SIG-M5 treated with dmso at 0.1 percent for 504 hours (cell line): ENCODE measurements around the gene NOX3.
A peak's percentile ranks its signal among the peaks of the same experiment; 100 is the strongest.
"Not testable (repeated sequence)": the region's sequence is repeated elsewhere in the genome, so short reads cannot be mapped to it uniquely, and the experiment has no call there.

Experiments
- DNase-seq: peaks from one replicate; lab custom pipeline; 2025; ENCODE audit not compliant: unreplicated experiment; lab: John Stamatoyannopoulos, UW

NOX3 gene

GRCh38 chr6:155455766-155456165 lies at the start of gene NOX3:
Gene NOX3, minus strand, starts transcription at chr6:155455839. Its CDS starts 39 bp downstream, at chr6:155455800.
- no peak for DNase-seq

- no peak for DNase-seq
Measured at GRCh38 chr6:155504848-155505607, 49.4 kb upstream of the NOX3 start.

DNA sequence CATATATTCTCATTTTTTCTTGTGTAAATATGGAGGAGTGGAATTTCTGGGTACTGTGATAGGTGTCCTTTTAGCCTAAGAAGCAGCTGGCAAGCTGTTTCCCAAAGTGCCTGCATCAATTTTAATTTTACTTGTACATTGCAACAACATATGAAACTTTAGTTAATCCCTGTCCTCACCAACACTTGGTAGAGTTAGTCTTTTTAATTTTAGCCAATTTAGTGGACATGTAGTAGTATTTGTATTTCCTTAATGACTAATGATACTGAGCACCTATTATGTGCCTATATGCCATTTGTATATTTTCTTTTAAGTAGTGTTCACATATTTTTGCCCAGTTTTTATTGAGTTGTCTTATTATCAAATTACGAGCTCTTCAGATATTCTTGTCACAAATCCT lies 46.8 kb upstream of the NOX3 start:
- no peak for DNase-seq

DNA sequence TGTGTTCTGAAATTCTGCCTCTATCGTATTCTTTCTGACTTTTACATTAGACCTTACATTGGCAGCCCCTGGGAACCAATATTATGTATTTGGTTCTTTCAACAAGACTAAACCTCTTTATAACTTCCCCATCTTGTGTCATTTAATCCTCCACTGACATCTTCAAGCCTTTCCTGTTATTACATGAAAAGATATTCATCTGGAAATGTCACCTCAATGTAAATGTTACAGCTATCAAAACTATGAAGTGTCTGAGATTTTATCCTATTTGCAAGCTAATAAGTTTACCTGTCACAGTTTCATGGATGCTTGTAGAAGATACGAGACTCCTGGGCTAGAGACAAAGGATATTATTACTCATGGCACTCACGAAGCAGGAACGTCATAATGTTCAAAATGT lies 43.9 kb upstream of the NOX3 start:
- DNase-seq: no peak

DNA sequence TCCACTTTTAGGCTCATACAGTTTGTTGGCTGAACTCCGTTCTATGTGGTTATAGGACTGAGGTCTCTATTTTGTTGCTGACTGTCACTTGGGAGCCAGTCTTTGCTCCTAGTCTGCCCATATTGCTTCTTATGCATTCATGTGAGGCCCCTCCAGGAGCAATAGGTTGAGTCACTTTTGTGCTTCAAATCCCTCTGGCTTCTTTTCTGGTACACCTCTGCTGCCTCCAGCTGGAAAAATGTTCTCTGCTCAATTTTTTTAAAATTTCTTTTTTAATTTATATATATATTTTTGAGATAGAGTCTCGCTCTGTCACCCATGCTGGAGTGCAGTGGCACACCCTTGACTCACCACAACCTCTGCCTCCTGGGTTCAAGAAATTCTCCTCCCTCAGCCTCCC lies 42.7 kb upstream of the NOX3 start:
- DNase-seq: no peak

- no peak for DNase-seq
Measured at GRCh38 chr6:155497273-155497672, 41.6 kb upstream of the NOX3 start.

DNA sequence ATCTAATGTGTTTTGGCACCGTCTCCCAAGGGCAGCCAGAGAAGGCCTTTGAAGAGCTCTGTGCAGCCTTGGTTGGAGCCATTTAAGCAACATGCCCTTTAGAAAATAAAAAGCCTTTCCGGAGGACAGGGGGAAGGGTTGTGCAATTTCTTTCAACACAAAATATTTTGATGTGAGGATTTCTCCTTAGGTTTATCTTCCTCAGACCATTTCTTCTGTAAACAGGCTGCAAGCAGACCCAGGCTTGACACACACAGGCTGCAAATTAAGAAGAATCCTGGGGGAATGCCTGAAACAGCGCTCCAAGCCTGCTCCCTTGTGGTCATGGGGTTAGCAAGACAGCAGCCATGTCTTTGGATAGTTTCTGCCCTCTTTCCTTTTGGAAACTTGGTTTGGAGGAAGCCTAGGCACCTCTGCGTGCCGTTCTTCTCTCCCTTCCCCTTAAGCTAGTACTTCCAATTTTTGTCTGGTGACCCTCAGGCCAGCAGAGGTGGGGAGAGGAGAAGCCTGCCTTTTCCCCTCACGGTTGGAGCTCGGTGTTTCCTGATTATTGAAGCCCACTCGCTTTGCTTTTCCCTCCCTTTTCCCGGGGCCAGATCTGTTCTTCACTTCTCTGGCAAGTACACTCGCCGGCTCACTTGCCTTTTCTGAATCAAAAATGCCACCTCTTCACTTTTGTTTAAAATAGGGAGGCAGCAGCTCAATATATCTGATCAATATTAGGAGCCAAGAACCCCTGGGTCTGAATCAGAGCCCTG lies 39.6 kb upstream of the NOX3 start:
- DNase-seq: no peak

- peak; percentile 11 for DNase-seq
Measured at GRCh38 chr6:155493694-155494143, 38.1 kb upstream of the NOX3 start.

GRCh38 chr6:155493026-155493693 lies 37.5 kb upstream of the NOX3 start:
- DNase-seq: no peak

GRCh38 chr6:155492061-155492735 lies 36.6 kb upstream of the NOX3 start:
- no peak for DNase-seq

DNA sequence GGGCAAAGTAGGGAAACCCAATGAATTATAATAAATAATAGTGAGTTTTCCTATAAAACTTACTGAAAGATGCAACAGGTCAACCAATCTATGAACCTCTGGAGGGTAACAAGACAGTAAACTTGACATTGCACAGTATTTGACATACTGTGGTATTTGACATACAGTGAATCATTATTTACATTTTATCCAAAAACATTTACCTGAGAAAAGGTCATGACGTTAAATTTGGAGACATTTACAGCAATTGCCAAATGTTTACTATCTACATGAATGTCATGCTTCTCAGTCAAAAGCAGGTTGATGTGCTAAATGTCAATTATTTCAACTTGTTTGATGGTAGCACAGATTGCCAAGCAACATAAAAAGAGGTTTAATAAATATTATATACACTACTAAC lies 35.8 kb upstream of the NOX3 start:
- no peak for DNase-seq

- DNase-seq: not testable (repeated sequence)
Measured at GRCh38 chr6:155488197-155488596, 32.6 kb upstream of the NOX3 start.

GRCh38 chr6:155487371-155488130 lies 31.9 kb upstream of the NOX3 start:
- DNase-seq: no peak

DNA sequence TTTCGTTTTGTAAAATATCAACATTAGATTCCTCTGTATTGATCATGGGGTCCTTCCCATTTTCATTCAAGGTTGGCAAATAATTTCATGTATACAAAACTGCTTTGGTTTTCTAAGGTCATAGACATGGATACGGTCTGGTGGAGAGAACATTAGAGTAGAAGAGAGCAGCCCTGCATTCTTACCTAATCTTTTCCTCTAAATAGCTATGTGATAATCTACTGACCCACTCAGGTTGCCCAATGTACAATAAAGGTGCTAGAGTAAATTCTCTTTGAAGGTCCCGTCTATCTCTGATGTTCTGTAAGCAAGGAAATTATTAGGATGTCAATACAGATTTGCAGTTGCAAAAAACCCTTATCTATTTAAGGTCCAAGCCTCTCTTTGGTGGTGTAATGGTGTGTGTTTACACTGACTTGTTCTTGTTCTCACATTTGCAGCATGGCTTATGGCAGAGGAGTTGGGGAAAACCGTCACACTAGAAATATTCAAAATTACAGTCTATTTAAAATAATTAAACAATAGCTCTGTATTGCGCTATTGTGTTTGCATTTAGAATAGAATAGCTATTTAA lies 31.2 kb upstream of the NOX3 start:
- no peak for DNase-seq

DNA sequence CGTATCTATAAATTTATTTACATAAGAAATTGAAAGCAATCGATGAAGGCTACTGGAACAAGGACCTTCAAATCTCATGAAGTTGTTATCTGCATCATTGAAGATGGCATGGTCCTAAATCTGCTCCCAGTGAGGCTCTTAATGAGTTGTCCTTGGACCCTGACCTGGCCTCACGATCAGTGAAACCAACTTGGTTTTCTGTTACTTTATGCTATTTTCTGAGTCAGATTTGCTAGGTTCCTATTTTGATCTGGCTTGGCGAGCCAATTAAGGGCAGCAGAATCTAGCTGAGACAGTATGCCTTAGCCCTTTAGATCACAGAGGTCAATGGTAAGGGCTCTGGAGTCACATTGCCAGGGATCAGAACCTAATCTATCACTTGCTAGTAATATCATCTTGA lies 30.1 kb upstream of the NOX3 start:
- DNase-seq: no peak

- no peak for DNase-seq
Measured at GRCh38 chr6:155483858-155484257, 28.2 kb upstream of the NOX3 start.

DNA sequence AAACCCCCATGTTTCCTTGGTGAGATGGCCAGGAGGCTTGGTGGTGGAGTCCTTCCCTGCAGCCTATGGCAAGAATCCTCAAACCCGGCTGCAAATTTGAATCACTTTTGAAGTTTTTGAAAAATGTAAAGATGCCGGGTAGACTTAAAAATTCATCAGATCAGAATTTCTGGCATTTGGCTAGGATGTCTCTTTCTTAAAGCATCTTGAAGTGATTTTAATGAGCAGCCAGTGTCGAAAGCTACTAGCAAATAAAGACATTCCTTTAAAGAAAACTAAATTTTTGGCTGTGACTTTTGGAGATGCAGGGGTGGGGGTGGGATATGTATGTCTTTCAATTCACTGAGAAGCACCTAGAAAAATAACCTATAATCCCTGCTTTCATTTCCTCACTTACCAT lies 25.6 kb upstream of the NOX3 start:
- no peak for DNase-seq

- no peak for DNase-seq
Measured at GRCh38 chr6:155473741-155474140, 18.1 kb upstream of the NOX3 start.

- DNase-seq: no peak
Measured at GRCh38 chr6:155472886-155473285, 17.2 kb upstream of the NOX3 start.

- DNase-seq: not testable (repeated sequence)
Measured at GRCh38 chr6:155470979-155471616, 15.5 kb upstream of the NOX3 start.
